Measurements from ENCODE around the gene MOB4.
A peak's percentile ranks its signal among the peaks of the same experiment; 100 is the strongest.

The MOB4 gene

DNA sequence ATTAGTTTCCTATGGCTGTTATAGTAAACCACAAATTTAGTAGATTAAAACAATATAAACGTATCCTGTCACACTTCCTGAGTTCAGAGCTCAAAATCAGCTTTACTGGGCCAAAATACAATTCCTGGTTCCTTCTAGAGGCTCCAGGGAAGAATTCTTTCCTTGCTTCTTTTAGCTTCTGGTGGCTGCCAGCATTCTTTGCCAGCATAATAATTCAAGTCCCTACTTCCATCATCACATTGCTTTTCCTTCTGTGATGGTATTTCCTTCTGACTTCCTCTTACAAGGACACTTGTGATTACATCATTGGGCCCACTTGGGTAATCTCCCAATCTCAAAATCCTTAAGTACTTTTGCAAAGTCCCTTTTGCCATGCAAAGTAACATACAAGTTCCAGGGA is 40.6 kb downstream of the MOB4 start:
- H3K9me3 ChIP-seq (ENCODE audit: insufficient read depth, low read depth, low read length), result no peaks in the 10 kb centered on the region
- no peaks in the 10 kb centered on the region for H3F3A ChIP-seq (ENCODE audit: low read depth)
- no peak overlapping the region for H2AFZ ChIP-seq (ENCODE audit: low read length)
- H3K9me2 ChIP-seq (replicated peaks; ENCODE audit: low read depth, low read length), result no peaks in the 10 kb centered on the region
- H3K4me2 ChIP-seq (ENCODE audit: low read depth, low read length, poor library complexity, severe bottlenecking), result peak overlapping the region; percentile 9
- no peaks in the 10 kb centered on the region for H3K79me2 ChIP-seq (ENCODE audit: insufficient read depth, low read length)
- H3K9ac ChIP-seq (ENCODE audit: low read depth, low read length, poor library complexity, severe bottlenecking), result no peak overlapping the region
- no peaks in the 10 kb centered on the region for H4K20me1 ChIP-seq (ENCODE audit: insufficient read depth, low read length, poor library complexity, severe bottlenecking)
- peaks cover 8% of the 10 kb centered on the region for H3K4me1 ChIP-seq (ENCODE audit: insufficient read depth, low read length, poor library complexity, severe bottlenecking)
- TF ChIP-seq, protein P1, sequence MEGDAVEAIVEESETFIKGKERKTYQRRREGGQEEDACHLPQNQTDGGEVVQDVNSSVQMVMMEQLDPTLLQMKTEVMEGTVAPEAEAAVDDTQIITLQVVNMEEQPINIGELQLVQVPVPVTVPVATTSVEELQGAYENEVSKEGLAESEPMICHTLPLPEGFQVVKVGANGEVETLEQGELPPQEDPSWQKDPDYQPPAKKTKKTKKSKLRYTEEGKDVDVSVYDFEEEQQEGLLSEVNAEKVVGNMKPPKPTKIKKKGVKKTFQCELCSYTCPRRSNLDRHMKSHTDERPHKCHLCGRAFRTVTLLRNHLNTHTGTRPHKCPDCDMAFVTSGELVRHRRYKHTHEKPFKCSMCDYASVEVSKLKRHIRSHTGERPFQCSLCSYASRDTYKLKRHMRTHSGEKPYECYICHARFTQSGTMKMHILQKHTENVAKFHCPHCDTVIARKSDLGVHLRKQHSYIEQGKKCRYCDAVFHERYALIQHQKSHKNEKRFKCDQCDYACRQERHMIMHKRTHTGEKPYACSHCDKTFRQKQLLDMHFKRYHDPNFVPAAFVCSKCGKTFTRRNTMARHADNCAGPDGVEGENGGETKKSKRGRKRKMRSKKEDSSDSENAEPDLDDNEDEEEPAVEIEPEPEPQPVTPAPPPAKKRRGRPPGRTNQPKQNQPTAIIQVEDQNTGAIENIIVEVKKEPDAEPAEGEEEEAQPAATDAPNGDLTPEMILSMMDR (conservative IDR thresholded peaks at IDR 0.05; ENCODE audit: low read length), result no peak
- no peak for TF ChIP-seq EZH2phosphoT487 (IDR thresholded peaks at IDR 0.05; ENCODE audit: borderline replicate concordance)
- H3K27me3 ChIP-seq (ENCODE audit: insufficient read depth, low read length, poor library complexity, severe bottlenecking), result no peaks in the 10 kb centered on the region
- H3K36me3 ChIP-seq (ENCODE audit: insufficient read depth, low read length), result peaks cover 37% of the 10 kb centered on the region; the same call in 1 of the 2 replicates
- H3K4me3 ChIP-seq (ENCODE audit: low read length, poor library complexity, severe bottlenecking), result no peak overlapping the region

DNA sequence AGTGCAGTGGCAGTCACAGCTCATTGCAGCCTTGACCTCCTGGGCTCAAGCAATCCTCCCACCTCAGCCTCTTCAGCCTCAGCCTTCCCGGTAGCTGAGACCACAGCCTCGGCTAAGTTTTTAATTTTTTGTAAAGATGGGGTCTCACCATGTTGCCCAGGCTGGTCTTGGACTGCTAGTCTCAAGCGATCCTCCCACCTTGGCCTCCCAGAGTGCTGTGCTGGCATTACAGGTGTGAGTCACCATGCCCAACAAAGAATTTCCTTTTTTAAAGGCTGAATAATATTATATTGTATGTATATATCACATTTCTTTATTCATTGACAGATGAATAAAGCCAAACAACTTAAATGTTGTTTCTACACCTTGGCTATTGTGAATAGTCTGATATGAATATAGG is 42.5 kb downstream of the MOB4 start:
- Histone ChIP-seq H3K4me1 (ENCODE audit: insufficient read depth, low read length, poor library complexity, severe bottlenecking) (peaks cover 8% of the 10 kb centered on the region), H3K4me2 (ENCODE audit: low read depth, low read length, poor library complexity, severe bottlenecking) (no peak overlapping the region), H4K20me1 (ENCODE audit: insufficient read depth, low read length, poor library complexity, severe bottlenecking) (no peaks in the 10 kb centered on the region), H3F3A (ENCODE audit: low read depth) (no peaks in the 10 kb centered on the region), H3K27me3 (ENCODE audit: insufficient read depth, low read length, poor library complexity, severe bottlenecking) (no peaks in the 10 kb centered on the region), H3K9ac (ENCODE audit: low read depth, low read length, poor library complexity, severe bottlenecking) (no peak overlapping the region), H3K9me3 (ENCODE audit: insufficient read depth, low read depth, low read length) (no peaks in the 10 kb centered on the region), H3K36me3 (ENCODE audit: insufficient read depth, low read length) (peaks cover 20% of the 10 kb centered on the region; the same call in 1 of the 2 replicates), H3K9me2 (replicated peaks; ENCODE audit: low read depth, low read length) (no peaks in the 10 kb centered on the region), H3K79me2 (ENCODE audit: insufficient read depth, low read length) (no peaks in the 10 kb centered on the region), H3K4me3 (ENCODE audit: low read length, poor library complexity, severe bottlenecking) (no peak overlapping the region), H2AFZ (ENCODE audit: low read length) (no peak overlapping the region)
- TF ChIP-seq, protein P1 (conservative IDR thresholded peaks at IDR 0.05; ENCODE audit: low read length), result no peak
- TF ChIP-seq EZH2phosphoT487 (IDR thresholded peaks at IDR 0.05; ENCODE audit: borderline replicate concordance), result no peak

DNA sequence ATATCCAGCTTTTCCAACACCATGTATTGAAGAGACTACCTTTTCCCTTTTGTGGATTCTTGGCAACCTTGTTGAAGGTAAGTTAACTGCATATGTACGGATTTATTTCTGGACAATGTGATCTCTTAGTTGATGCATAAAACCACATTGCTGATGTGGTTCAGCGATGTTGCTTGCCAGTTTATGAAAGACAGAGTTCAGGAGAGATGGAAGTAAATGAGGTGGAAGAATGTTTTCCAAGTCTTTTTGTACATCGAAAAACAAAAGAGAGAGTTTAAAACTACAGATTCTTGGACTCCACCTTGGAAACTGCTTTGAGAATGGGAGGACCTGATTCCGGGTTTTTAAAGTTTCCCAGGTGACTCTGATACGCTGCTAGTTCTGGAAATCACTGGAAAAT is 43.8 kb downstream of the MOB4 start:
- H2AFZ ChIP-seq (ENCODE audit: low read length), result no peak overlapping the region
- no peak overlapping the region for H3K4me3 ChIP-seq (ENCODE audit: low read length, poor library complexity, severe bottlenecking)
- H3K79me2 ChIP-seq (ENCODE audit: insufficient read depth, low read length), result no peaks in the 10 kb centered on the region
- no peak overlapping the region for H3K4me2 ChIP-seq (ENCODE audit: low read depth, low read length, poor library complexity, severe bottlenecking)
- no peaks in the 10 kb centered on the region for H3K9me3 ChIP-seq (ENCODE audit: insufficient read depth, low read depth, low read length)
- H3F3A ChIP-seq (ENCODE audit: low read depth), result no peaks in the 10 kb centered on the region
- no peaks in the 10 kb centered on the region for H3K27me3 ChIP-seq (ENCODE audit: insufficient read depth, low read length, poor library complexity, severe bottlenecking)
- H3K36me3 ChIP-seq (ENCODE audit: insufficient read depth, low read length), result peaks cover 7% of the 10 kb centered on the region; the same call in 1 of the 2 replicates
- no peaks in the 10 kb centered on the region for H3K9me2 ChIP-seq (replicated peaks; ENCODE audit: low read depth, low read length)
- H4K20me1 ChIP-seq (ENCODE audit: insufficient read depth, low read length, poor library complexity, severe bottlenecking), result no peaks in the 10 kb centered on the region
- peaks cover 8% of the 10 kb centered on the region for H3K4me1 ChIP-seq (ENCODE audit: insufficient read depth, low read length, poor library complexity, severe bottlenecking)
- no peak for TF ChIP-seq EZH2phosphoT487 (IDR thresholded peaks at IDR 0.05; ENCODE audit: borderline replicate concordance)
- TF ChIP-seq, protein P1 (conservative IDR thresholded peaks at IDR 0.05; ENCODE audit: low read length), result no peak
- H3K9ac ChIP-seq (ENCODE audit: low read depth, low read length, poor library complexity, severe bottlenecking), result no peak overlapping the region

Data from Loucy (cell line).